ENCODE measurements around the gene GRIK4. TPM values are rescaled to one million over a fixed set of nuclear protein-coding genes. Genes with fewer than 3 reads are reported as not detected.
"Not testable (repeated sequence)": the region's sequence is repeated elsewhere in the genome, so short reads cannot be mapped to it uniquely, and the experiment has no call there.

Gene GRIK4
- total RNA-seq, 1 experiment from 2014 or later = not detected

GRCh38 chr11:120501440-120501839 lies 10.1 kb upstream of the GRIK4 start:
- Histone ChIP-seq H3K9me3 (ENCODE audit: low read length) (no peaks in the 10 kb centered on the region), H3K79me2 (ENCODE audit: low read length) (no peaks in the 10 kb centered on the region), H3K4me3 (ENCODE audit: low read length) (no peak overlapping the region), H3K27ac (ENCODE audit: low read length) (no peak overlapping the region), H4K20me1 (ENCODE audit: insufficient read depth, low read depth, low read length) (no peaks in the 10 kb centered on the region), H3K36me3 (ENCODE audit: insufficient read depth, low read length) (no peaks in the 10 kb centered on the region), H3K9ac (ENCODE audit: low read length) (no peak overlapping the region), H3K27me3 (ENCODE audit: low read length) (no peaks in the 10 kb centered on the region), H2AFZ (ENCODE audit: low read length) (no peak overlapping the region), H3K9me2 (replicated peaks; ENCODE audit: insufficient read depth, low read length) (no peaks in the 10 kb centered on the region), H3K4me2 (ENCODE audit: low read depth, low read length, poor library complexity, severe bottlenecking) (no peak overlapping the region), H3K4me1 (ENCODE audit: low read length) (no peaks in the 10 kb centered on the region)
- no peak for DNase-seq

- H3K9ac ChIP-seq (ENCODE audit: low read length) = no peak overlapping the region
- no peak overlapping the region for H3K4me3 ChIP-seq (ENCODE audit: low read length)
- no peak overlapping the region for H3K4me2 ChIP-seq (ENCODE audit: low read depth, low read length, poor library complexity, severe bottlenecking)
- no peaks in the 10 kb centered on the region for H3K9me3 ChIP-seq (ENCODE audit: low read length)
- no peak for DNase-seq
- H4K20me1 ChIP-seq (ENCODE audit: insufficient read depth, low read depth, low read length) = no peaks in the 10 kb centered on the region
- no peaks in the 10 kb centered on the region for H3K27me3 ChIP-seq (ENCODE audit: low read length)
- H3K4me1 ChIP-seq (ENCODE audit: low read length) = no peaks in the 10 kb centered on the region
- no peaks in the 10 kb centered on the region for H3K9me2 ChIP-seq (replicated peaks; ENCODE audit: insufficient read depth, low read length)
- H3K27ac ChIP-seq (ENCODE audit: low read length) = no peak overlapping the region
- no peaks in the 10 kb centered on the region for H3K79me2 ChIP-seq (ENCODE audit: low read length)
- H2AFZ ChIP-seq (ENCODE audit: low read length) = no peak overlapping the region
- H3K36me3 ChIP-seq (ENCODE audit: insufficient read depth, low read length) = no peaks in the 10 kb centered on the region
These were observed 9.4 kb upstream of the GRIK4 start for GRCh38 chr11:120501976-120502755.

GRCh38 chr11:120503529-120503928 lies 8.0 kb upstream of the GRIK4 start:
- not testable (repeated sequence) for H3K27ac ChIP-seq (ENCODE audit: low read length); H3K4me1 ChIP-seq (ENCODE audit: low read length); H3K4me2 ChIP-seq (ENCODE audit: low read depth, low read length, poor library complexity, severe bottlenecking); H3K9me3 ChIP-seq (ENCODE audit: low read length); H3K27me3 ChIP-seq (ENCODE audit: low read length); H2AFZ ChIP-seq (ENCODE audit: low read length); H3K9me2 ChIP-seq (replicated peaks; ENCODE audit: insufficient read depth, low read length); DNase-seq; H3K79me2 ChIP-seq (ENCODE audit: low read length); H3K4me3 ChIP-seq (ENCODE audit: low read length); H3K36me3 ChIP-seq (ENCODE audit: insufficient read depth, low read length); H3K9ac ChIP-seq (ENCODE audit: low read length); H4K20me1 ChIP-seq (ENCODE audit: insufficient read depth, low read depth, low read length)

- Histone ChIP-seq H3K4me2 (ENCODE audit: low read depth, low read length, poor library complexity, severe bottlenecking) (no peak overlapping the region), H3K79me2 (ENCODE audit: low read length) (no peaks in the 10 kb centered on the region), H3K9me3 (ENCODE audit: low read length) (no peaks in the 10 kb centered on the region), H3K27me3 (ENCODE audit: low read length) (no peaks in the 10 kb centered on the region), H3K4me3 (ENCODE audit: low read length) (no peak overlapping the region), H3K4me1 (ENCODE audit: low read length) (no peaks in the 10 kb centered on the region), H3K27ac (ENCODE audit: low read length) (no peak overlapping the region), H3K9me2 (replicated peaks; ENCODE audit: insufficient read depth, low read length) (no peaks in the 10 kb centered on the region), H3K36me3 (ENCODE audit: insufficient read depth, low read length) (no peaks in the 10 kb centered on the region), H2AFZ (ENCODE audit: low read length) (no peak overlapping the region), H4K20me1 (ENCODE audit: insufficient read depth, low read depth, low read length) (no peaks in the 10 kb centered on the region), H3K9ac (ENCODE audit: low read length) (no peak overlapping the region)
- DNase-seq = no peak
These were observed 5.6 kb upstream of the GRIK4 start for GRCh38 chr11:120505801-120506425.

GRCh38 chr11:120509346-120510053 lies 2.0 kb upstream of the GRIK4 start:
- Histone ChIP-seq H3K4me1 (ENCODE audit: low read length) (no peaks in the 10 kb centered on the region), H3K9ac (ENCODE audit: low read length) (no peak overlapping the region), H3K4me2 (ENCODE audit: low read depth, low read length, poor library complexity, severe bottlenecking) (no peak overlapping the region), H4K20me1 (ENCODE audit: insufficient read depth, low read depth, low read length) (no peaks in the 10 kb centered on the region), H3K4me3 (ENCODE audit: low read length) (no peak overlapping the region), H3K36me3 (ENCODE audit: insufficient read depth, low read length) (no peaks in the 10 kb centered on the region), H3K27me3 (ENCODE audit: low read length) (no peaks in the 10 kb centered on the region), H3K27ac (ENCODE audit: low read length) (no peak overlapping the region), H2AFZ (ENCODE audit: low read length) (no peak overlapping the region), H3K79me2 (ENCODE audit: low read length) (no peaks in the 10 kb centered on the region), H3K9me3 (ENCODE audit: low read length) (no peaks in the 10 kb centered on the region), H3K9me2 (replicated peaks; ENCODE audit: insufficient read depth, low read length) (no peaks in the 10 kb centered on the region)
- no peak for DNase-seq

- Histone ChIP-seq H3K9me2 (replicated peaks; ENCODE audit: insufficient read depth, low read length) (no peaks in the 10 kb centered on the region), H3K4me2 (ENCODE audit: low read depth, low read length, poor library complexity, severe bottlenecking) (no peak overlapping the region), H3K9me3 (ENCODE audit: low read length) (no peaks in the 10 kb centered on the region), H3K4me3 (ENCODE audit: low read length) (no peak overlapping the region), H4K20me1 (ENCODE audit: insufficient read depth, low read depth, low read length) (no peaks in the 10 kb centered on the region), H3K36me3 (ENCODE audit: insufficient read depth, low read length) (no peaks in the 10 kb centered on the region), H3K79me2 (ENCODE audit: low read length) (no peaks in the 10 kb centered on the region), H3K27ac (ENCODE audit: low read length) (no peak overlapping the region), H3K27me3 (ENCODE audit: low read length) (no peaks in the 10 kb centered on the region), H2AFZ (ENCODE audit: low read length) (no peak overlapping the region), H3K9ac (ENCODE audit: low read length) (no peak overlapping the region), H3K4me1 (ENCODE audit: low read length) (no peaks in the 10 kb centered on the region)
- DNase-seq = no peak
These were observed 987 bp upstream of the GRIK4 start for GRCh38 chr11:120510406-120511115.

GRCh38 chr11:120511820-120512738 lies 531 bp downstream of the GRIK4 start:
- Histone ChIP-seq H3K27ac (ENCODE audit: low read length) (no peak overlapping the region), H3K4me2 (ENCODE audit: low read depth, low read length, poor library complexity, severe bottlenecking) (no peak overlapping the region), H4K20me1 (ENCODE audit: insufficient read depth, low read depth, low read length) (no peaks in the 10 kb centered on the region), H3K36me3 (ENCODE audit: insufficient read depth, low read length) (no peaks in the 10 kb centered on the region), H3K9me2 (replicated peaks; ENCODE audit: insufficient read depth, low read length) (no peaks in the 10 kb centered on the region), H3K4me1 (ENCODE audit: low read length) (no peaks in the 10 kb centered on the region), H3K9me3 (ENCODE audit: low read length) (no peaks in the 10 kb centered on the region), H2AFZ (ENCODE audit: low read length) (no peak overlapping the region), H3K9ac (ENCODE audit: low read length) (no peak overlapping the region), H3K27me3 (ENCODE audit: low read length) (no peaks in the 10 kb centered on the region), H3K79me2 (ENCODE audit: low read length) (no peaks in the 10 kb centered on the region), H3K4me3 (ENCODE audit: low read length) (no peak overlapping the region)
- DNase-seq = no peak

Measured in Karpas-422 (cell line).